GM23338 (cell line): Measurements from ENCODE around the gene NCS1. TPM values are rescaled to one million over a fixed set of nuclear protein-coding genes. Genes with fewer than 3 reads are reported as not detected.

Source experiments
- ATAC-seq: fragments of 200-7000 bp; cut with Tn5 transposase; 3 replicates; pipeline ENCODE4 v1.9.1; 2020
- DNase-seq: peaks from one replicate; pipeline ENCODE4 v3.0.0-alpha.2; 2015; ENCODE audit warnings: low spot score
- H2AFZ ChIP-seq: fragments of 200-600 bp; sonication (generic); 2 replicates; pipeline ENCODE4 v1.8.0; 2016; ENCODE audit warnings: antibody characterized with exemption, mild to moderate bottlenecking, moderate library complexity
- H3F3A ChIP-seq: fragments of 200-600 bp; sonication (generic); replicated peaks from 2 replicates; pipeline ENCODE4 v1.8.0; 2017; ENCODE audit warnings: antibody characterized with exemption, mixed run types, low read depth
- H3K27ac ChIP-seq: fragments of 200-600 bp; sonication (generic); 2 replicates; pipeline ENCODE4 v1.6.1; 2016; ENCODE audit warnings: low read depth
- H3K27me3 ChIP-seq: fragments of 200-600 bp; sonication (generic); 2 replicates; pipeline ENCODE4 v1.8.0; 2016; ENCODE audit warnings: mild to moderate bottlenecking, mixed run types, moderate library complexity; ENCODE audit not compliant: insufficient read depth
- H3K36me3 ChIP-seq: fragments of 200-600 bp; sonication (generic); 2 replicates; pipeline ENCODE4 v1.8.0; 2016; ENCODE audit warnings: mild to moderate bottlenecking; ENCODE audit not compliant: insufficient read depth
- H3K4me1 ChIP-seq: fragments of 200-600 bp; sonication (generic); 2 replicates; pipeline ENCODE4 v1.8.0; 2016; ENCODE audit warnings: mild to moderate bottlenecking, moderate library complexity; ENCODE audit not compliant: insufficient read depth
- H3K4me2 ChIP-seq: fragments of 200-600 bp; sonication (generic); 2 replicates; pipeline ENCODE4 v1.7.1; 2017; ENCODE audit warnings: mixed run types
- H3K4me3 ChIP-seq: fragments of 200-600 bp; sonication (generic); 2 replicates; pipeline ENCODE4 v1.6.1; 2016; ENCODE audit warnings: mixed run types
- H3K79me2 ChIP-seq: fragments of 200-600 bp; sonication (generic); replicated peaks from 2 replicates; pipeline ENCODE4 v1.8.0; 2017; ENCODE audit warnings: mild to moderate bottlenecking; ENCODE audit not compliant: insufficient read depth
- H3K9me2 ChIP-seq: fragments of 200-600 bp; sonication (generic); 2 replicates; pipeline ENCODE4 v1.8.0; 2017; ENCODE audit not compliant: insufficient read depth
- H4K20me1 ChIP-seq: fragments of 200-600 bp; sonication (generic); replicated peaks from 2 replicates; pipeline ENCODE4 v1.8.0; 2017; ENCODE audit warnings: mild to moderate bottlenecking; ENCODE audit not compliant: insufficient read depth
- H3K27ac Mint-ChIP-seq: 2 replicates; pipeline ENCODE4 v1.8.0; 2020; ENCODE audit warnings: inconsistent platforms, mild to moderate bottlenecking, moderate library complexity, mixed read lengths
- H3K27me3 Mint-ChIP-seq: 3 replicates; pipeline ENCODE4 v1.8.0; 2022; ENCODE audit warnings: low read depth, mild to moderate bottlenecking, moderate library complexity, mixed read lengths, inconsistent platforms; ENCODE audit not compliant: insufficient read depth, poor library complexity
- H3K36me3 Mint-ChIP-seq: 3 replicates; pipeline ENCODE4 v1.8.0; 2021; ENCODE audit warnings: low read depth, mild to moderate bottlenecking, inconsistent platforms, moderate library complexity, mixed read lengths
- H3K4me1 Mint-ChIP-seq: 3 replicates; pipeline ENCODE4 v1.8.0; 2020; ENCODE audit warnings: mild to moderate bottlenecking, inconsistent platforms, mixed read lengths
- H3K4me3 Mint-ChIP-seq: 3 replicates; pipeline ENCODE4 v1.8.0; 2021; ENCODE audit warnings: moderate library complexity, mild to moderate bottlenecking, inconsistent platforms, mixed read lengths
- H3K9me3 Mint-ChIP-seq: 3 replicates; pipeline ENCODE4 v1.8.0; 2020; ENCODE audit warnings: moderate library complexity, mild to moderate bottlenecking, inconsistent platforms, mixed read lengths
- CREB1 ChIP-seq: fragments of 250-450 bp; sonication (Bioruptor Pico); IDR thresholded peaks from 2 replicates; pipeline ENCODE4 v1.5.0; 2020; ENCODE audit warnings: low read depth, mild to moderate bottlenecking, moderate library complexity
- ETS1 ChIP-seq: IDR thresholded peaks from 2 replicates; pipeline ENCODE4 v1.6.1; 2016; ENCODE audit warnings: antibody characterized with exemption
- EZH2 ChIP-seq: fragments of 200-600 bp; sonication (generic); IDR thresholded peaks from one replicate; pipeline ENCODE4 v1.8.0; 2017; ENCODE audit warnings: antibody characterized with exemption, mild to moderate bottlenecking, low read depth; ENCODE audit not compliant: unreplicated experiment
- EZH2phosphoT487 ChIP-seq: fragments of 200-600 bp; sonication (generic); IDR thresholded peaks from one replicate; pipeline ENCODE4 v1.8.1; 2018; ENCODE audit warnings: antibody characterized with exemption; ENCODE audit not compliant: unreplicated experiment
- JUNB ChIP-seq: IDR thresholded peaks from one replicate; pipeline ENCODE4 v1.6.1; 2016; ENCODE audit warnings: antibody characterized with exemption; ENCODE audit not compliant: unreplicated experiment
- NANOG ChIP-seq: IDR thresholded peaks from 2 replicates; pipeline ENCODE4 v1.6.1; 2016; ENCODE audit warnings: antibody characterized with exemption, borderline replicate concordance
- POLR2AphosphoS5 ChIP-seq: IDR thresholded peaks from 2 replicates; pipeline ENCODE4 v1.6.1; 2016; ENCODE audit warnings: antibody characterized with exemption, low read depth
- REST ChIP-seq: IDR thresholded peaks from one replicate; pipeline ENCODE4 v1.6.1; 2018; ENCODE audit warnings: antibody characterized with exemption; ENCODE audit not compliant: unreplicated experiment
- STAT1 ChIP-seq: IDR thresholded peaks from one replicate; pipeline ENCODE4 v1.6.1; 2016; ENCODE audit warnings: antibody characterized with exemption; ENCODE audit not compliant: unreplicated experiment
- ZNF114 ChIP-seq: fragments of 250-450 bp; sonication (Bioruptor Pico); IDR thresholded peaks from 2 replicates; pipeline ENCODE4 v1.5.0; 2020; ENCODE audit warnings: mild to moderate bottlenecking, moderate library complexity
- ZNF331 ChIP-seq: fragments of 250-450 bp; sonication (Bioruptor Pico); IDR thresholded peaks from 2 replicates; pipeline ENCODE4 v1.5.0; 2020; ENCODE audit warnings: low read depth, mild to moderate bottlenecking, moderate library complexity
- polyA plus RNA-seq: library from polyadenylated mRNA; unstranded; fragments of >200 nt; fragmentation: Nextera tagmentation; extraction: Ambion mirVana; gene quantifications from 2 replicates; pipeline ENCODE4 v1.2.1, GENCODE V29; 2016
- total RNA-seq: library from RNA; depleted of rRNA; stranded (reverse); fragments of >200 nt; shearing (Covaris generic); gene quantifications from 2 replicates; pipeline ENCODE4 v1.2.3, GENCODE V29; 2014
- TF ChIP-seq, protein P1 (sequence below), 2 experiments: fragments of 200-600 bp in 1 of 2; sonication (generic) in 1 of 2; conservative IDR thresholded peaks; 2 replicates each; pipeline versions ENCODE4 v1.5.1 to v1.6.1; 2016 to 2017; ENCODE audit warnings: antibody characterized with exemption in 2 of 2, low read depth in 2 of 2, mild to moderate bottlenecking in 2 of 2, moderate library complexity in 1 of 2

NCS1 gene
- total and polyA plus RNA-seq, 2 experiments from 2014 or later: 8.2 to 34.3 TPM

DNA sequence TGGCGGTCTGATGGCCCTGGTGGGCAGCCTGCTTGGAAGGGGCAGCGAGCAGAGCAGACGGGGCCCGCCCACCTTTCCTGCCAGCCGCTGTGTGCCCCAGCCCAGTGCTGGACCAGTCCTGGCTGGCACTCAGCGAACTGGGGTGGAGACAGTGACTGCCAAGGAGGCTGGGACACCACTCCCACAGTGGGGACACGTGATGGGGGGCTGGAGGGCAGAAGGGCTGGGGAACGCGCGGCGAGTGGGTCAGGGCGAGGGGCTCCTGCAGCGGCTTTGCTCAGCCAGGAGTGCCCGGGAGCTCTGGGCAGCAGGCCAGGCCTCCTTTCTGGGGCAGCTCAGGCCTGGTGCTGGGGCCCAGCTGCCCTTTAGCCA lies 19.5 kb downstream of the NCS1 start (continued):
- TF ChIP-seq REST (no peak), POLR2AphosphoS5 (no peak), ZNF331 (no peak), NANOG (no peak), ZNF114 (CRISPR knock-in tag) (no peak), STAT1 (no peak)
- TF ChIP-seq, protein P1, sequence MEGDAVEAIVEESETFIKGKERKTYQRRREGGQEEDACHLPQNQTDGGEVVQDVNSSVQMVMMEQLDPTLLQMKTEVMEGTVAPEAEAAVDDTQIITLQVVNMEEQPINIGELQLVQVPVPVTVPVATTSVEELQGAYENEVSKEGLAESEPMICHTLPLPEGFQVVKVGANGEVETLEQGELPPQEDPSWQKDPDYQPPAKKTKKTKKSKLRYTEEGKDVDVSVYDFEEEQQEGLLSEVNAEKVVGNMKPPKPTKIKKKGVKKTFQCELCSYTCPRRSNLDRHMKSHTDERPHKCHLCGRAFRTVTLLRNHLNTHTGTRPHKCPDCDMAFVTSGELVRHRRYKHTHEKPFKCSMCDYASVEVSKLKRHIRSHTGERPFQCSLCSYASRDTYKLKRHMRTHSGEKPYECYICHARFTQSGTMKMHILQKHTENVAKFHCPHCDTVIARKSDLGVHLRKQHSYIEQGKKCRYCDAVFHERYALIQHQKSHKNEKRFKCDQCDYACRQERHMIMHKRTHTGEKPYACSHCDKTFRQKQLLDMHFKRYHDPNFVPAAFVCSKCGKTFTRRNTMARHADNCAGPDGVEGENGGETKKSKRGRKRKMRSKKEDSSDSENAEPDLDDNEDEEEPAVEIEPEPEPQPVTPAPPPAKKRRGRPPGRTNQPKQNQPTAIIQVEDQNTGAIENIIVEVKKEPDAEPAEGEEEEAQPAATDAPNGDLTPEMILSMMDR (conservative IDR thresholded peaks at IDR 0.05; ENCODE audit: low read depth in 2 of 2): no peak

GRCh38 chr9:130192382-130192999 lies 20.3 kb downstream of the NCS1 start:
- H3K27me3 ChIP-seq: no peaks in the 10 kb centered on the region
- peaks cover 65% of the 10 kb centered on the region for H3K79me2 ChIP-seq
- H2AFZ ChIP-seq: no peak overlapping the region
- H3K27ac ChIP-seq: peak overlapping the region; percentile 59; the same call in 1 of the 2 replicates
- no peaks in the 10 kb centered on the region for H3K9me2 ChIP-seq
- H3K4me1 Mint-ChIP-seq: peaks cover 29% of the 10 kb centered on the region
- DNase-seq: no peak
- no peaks in the 10 kb centered on the region; the same call in 2 of the 3 replicates for H3K9me3 Mint-ChIP-seq
- peaks cover 13% of the 10 kb centered on the region for H3K27me3 Mint-ChIP-seq
- H3K36me3 Mint-ChIP-seq: no peaks in the 10 kb centered on the region
- H3K27ac Mint-ChIP-seq: no peak overlapping the region
- no peaks in the 10 kb centered on the region for H3F3A ChIP-seq
- H3K4me3 ChIP-seq: no peak overlapping the region
- H4K20me1 ChIP-seq: peaks cover 11% of the 10 kb centered on the region; the same call in 1 of the 2 replicates
- H3K4me3 Mint-ChIP-seq: no peak overlapping the region; the same call in 2 of the 3 replicates
- no peaks in the 10 kb centered on the region; the same call in 1 of the 2 replicates for H3K4me1 ChIP-seq
- ATAC-seq: no peak
- no peak overlapping the region for H3K4me2 ChIP-seq
- no peaks in the 10 kb centered on the region for H3K36me3 ChIP-seq
- TF ChIP-seq, protein P1 (conservative IDR thresholded peaks at IDR 0.05; ENCODE audit: low read depth in 2 of 2): no peak
- TF ChIP-seq EZH2phosphoT487: no peak
- TF ChIP-seq ZNF114 (CRISPR knock-in tag): no peak
- TF ChIP-seq REST: no peak
- TF ChIP-seq STAT1: no peak
- no peak for TF ChIP-seq ZNF331
- no peak for TF ChIP-seq CREB1 (CRISPR knock-in tag)
- no peak for TF ChIP-seq EZH2
- TF ChIP-seq ETS1: no peak
- no peak for TF ChIP-seq NANOG
- TF ChIP-seq JUNB: no peak
